Measurements from ENCODE around the gene POMT1.
"Not testable (repeated sequence)": the region's sequence is repeated elsewhere in the genome, so short reads cannot be mapped to it uniquely, and the experiment has no call there.

The POMT1 gene

GRCh38 chr9:131513177-131513576 lies 10.5 kb downstream of the POMT1 start:
- Histone ChIP-seq H3K27me3 (no peaks in the 10 kb centered on the region), H3K9me3 (peaks cover 22% of the 10 kb centered on the region), H3K4me1 (ENCODE audit: control insufficient read depth in 1 of 2, insufficient read depth in 1 of 2, low read depth in 1 of 2, low read length in 1 of 2) (no peaks in the 10 kb centered on the region), H3K4me3 (ENCODE audit: low read depth in 1 of 2, low read length in 1 of 2) (no peak overlapping the region), H3K36me3 (peaks cover 35% of the 10 kb centered on the region), H3K27ac (no peak overlapping the region)
- no peak for TF ChIP-seq CTCF (IDR thresholded peaks at IDR 0.05)

GRCh38 chr9:131515559-131516031 lies 12.9 kb downstream of the POMT1 start:
- peak overlapping the region; percentile 75 for H3K27ac ChIP-seq
- H3K27me3 ChIP-seq; H3K4me1 ChIP-seq (ENCODE audit: control insufficient read depth in 1 of 2, insufficient read depth in 1 of 2, low read depth in 1 of 2, low read length in 1 of 2); H3K4me3 ChIP-seq (ENCODE audit: low read depth in 1 of 2, low read length in 1 of 2): not testable (repeated sequence)
- peaks cover 22% of the 10 kb centered on the region for H3K9me3 ChIP-seq
- peaks cover 47% of the 10 kb centered on the region for H3K36me3 ChIP-seq

- Histone ChIP-seq H3K27me3 (no peaks in the 10 kb centered on the region), H3K4me1 (ENCODE audit: control insufficient read depth in 1 of 2, insufficient read depth in 1 of 2, low read depth in 1 of 2, low read length in 1 of 2) (no peaks in the 10 kb centered on the region), H3K9me3 (peaks cover 22% of the 10 kb centered on the region), H3K27ac (peak overlapping the region; percentile 75), H3K4me3 (ENCODE audit: low read depth in 1 of 2, low read length in 1 of 2) (no peak overlapping the region), H3K36me3 (peaks cover 47% of the 10 kb centered on the region)
- TF ChIP-seq CTCF (IDR thresholded peaks at IDR 0.05) = no peak
Measured at GRCh38 chr9:131516100-131516499, 13.4 kb downstream of the POMT1 start.

- Histone ChIP-seq H3K27me3 (no peaks in the 10 kb centered on the region), H3K27ac (peak overlapping the region; percentile 75), H3K36me3 (peaks cover 48% of the 10 kb centered on the region), H3K9me3 (peaks cover 22% of the 10 kb centered on the region), H3K4me3 (ENCODE audit: low read depth in 1 of 2, low read length in 1 of 2) (no peak overlapping the region), H3K4me1 (ENCODE audit: control insufficient read depth in 1 of 2, insufficient read depth in 1 of 2, low read depth in 1 of 2, low read length in 1 of 2) (no peaks in the 10 kb centered on the region)
- no peak for TF ChIP-seq CTCF (IDR thresholded peaks at IDR 0.05)
Measured at GRCh38 chr9:131516930-131517329, 14.2 kb downstream of the POMT1 start.

- H3K9me3 ChIP-seq = peaks cover 22% of the 10 kb centered on the region
- no peaks in the 10 kb centered on the region for H3K4me1 ChIP-seq (ENCODE audit: control insufficient read depth in 1 of 2, insufficient read depth in 1 of 2, low read depth in 1 of 2, low read length in 1 of 2)
- no peaks in the 10 kb centered on the region for H3K27me3 ChIP-seq
- H3K36me3 ChIP-seq = peaks cover 50% of the 10 kb centered on the region
- H3K4me3 ChIP-seq (ENCODE audit: low read depth in 1 of 2, low read length in 1 of 2) = no peak overlapping the region
- no peak for TF ChIP-seq CTCF (IDR thresholded peaks at IDR 0.05)
- peak overlapping the region; percentile 75 for H3K27ac ChIP-seq
Measured at GRCh38 chr9:131517761-131518190, 15.1 kb downstream of the POMT1 start.

- Histone ChIP-seq H3K27ac (no peak overlapping the region), H3K27me3 (no peaks in the 10 kb centered on the region), H3K4me3 (ENCODE audit: low read depth in 1 of 2, low read length in 1 of 2) (no peak overlapping the region), H3K4me1 (ENCODE audit: control insufficient read depth in 1 of 2, insufficient read depth in 1 of 2, low read depth in 1 of 2, low read length in 1 of 2) (no peaks in the 10 kb centered on the region), H3K36me3 (peaks cover 52% of the 10 kb centered on the region), H3K9me3 (peaks cover 22% of the 10 kb centered on the region)
- no peak for TF ChIP-seq CTCF (IDR thresholded peaks at IDR 0.05)
Measured at GRCh38 chr9:131518553-131518952, 15.8 kb downstream of the POMT1 start.

All from neutrophil (primary cell).